OCI-LY1 (cell line): ENCODE results near the gene BEAN1.

ENCODE experiments used
- H2AFZ ChIP-seq: fragments of 200-600 bp; sonication (generic), shearing (Covaris generic); 2 replicates; pipeline ENCODE4 v1.6.0; 2014; ENCODE audit warnings: antibody characterized with exemption, mild to moderate bottlenecking, low read length
- H3F3A ChIP-seq: fragments of 200-600 bp; sonication (generic), shearing (Covaris generic); 2 replicates; pipeline ENCODE4 v1.6.0; 2014; ENCODE audit warnings: mild to moderate bottlenecking, antibody characterized with exemption, low read length, moderate library complexity; ENCODE audit not compliant: insufficient read depth
- H3K27ac ChIP-seq: fragments of 200-600 bp; sonication (generic); 2 replicates; pipeline ENCODE4 v1.5.1; 2014; ENCODE audit warnings: low read length, mixed run types, mild to moderate bottlenecking, low read depth; ENCODE audit not compliant: poor library complexity, severe bottlenecking
- H3K27me3 ChIP-seq: fragments of 200-600 bp; sonication (generic); 2 replicates; pipeline ENCODE4 v1.6.0; 2014; ENCODE audit warnings: antibody characterized with exemption, mild to moderate bottlenecking, low read length, moderate library complexity; ENCODE audit not compliant: insufficient read depth
- H3K36me3 ChIP-seq: fragments of 200-600 bp; sonication (generic); 2 replicates; pipeline ENCODE4 v1.6.1; 2014; ENCODE audit warnings: mild to moderate bottlenecking, antibody characterized with exemption, low read length, moderate library complexity, mixed read lengths; ENCODE audit not compliant: insufficient read depth
- H3K4me1 ChIP-seq: fragments of 200-600 bp; sonication (generic); 2 replicates; pipeline ENCODE4 v1.5.1; 2014; ENCODE audit warnings: mild to moderate bottlenecking, low read length, moderate library complexity; ENCODE audit not compliant: insufficient read depth, severe bottlenecking
- H3K4me2 ChIP-seq: fragments of 200-600 bp; sonication (generic), shearing (Covaris generic); 2 replicates; pipeline ENCODE4 v1.6.1; 2014; ENCODE audit warnings: low read length
- H3K4me3 ChIP-seq: fragments of 200-600 bp; sonication (generic); 2 replicates; pipeline ENCODE4 v1.5.1; 2014; ENCODE audit warnings: low read length, low read depth, mild to moderate bottlenecking, mixed read lengths; ENCODE audit not compliant: poor library complexity, severe bottlenecking
- H3K79me2 ChIP-seq: fragments of 200-600 bp; shearing (Covaris generic); 2 replicates; pipeline ENCODE4 v1.6.1; 2016; ENCODE audit warnings: mixed run types, low read length, mixed read lengths; ENCODE audit not compliant: insufficient read depth
- H3K9ac ChIP-seq: fragments of 200-600 bp; sonication (generic), shearing (Covaris generic); 2 replicates; pipeline ENCODE4 v1.6.1; 2014; ENCODE audit warnings: mild to moderate bottlenecking, low read length, mixed read lengths
- H3K9me2 ChIP-seq: fragments of 200-600 bp; sonication (generic), shearing (Covaris generic); 2 replicates; pipeline ENCODE4 v1.6.1; 2014; ENCODE audit warnings: low read depth, mild to moderate bottlenecking, low read length, mixed read lengths
- H3K9me3 ChIP-seq: fragments of 200-600 bp; shearing (Covaris generic); 2 replicates; pipeline ENCODE4 v1.6.1; 2014; ENCODE audit warnings: low read length, mixed read lengths
- H4K20me1 ChIP-seq: fragments of 200-600 bp; sonication (generic), shearing (Covaris generic); 2 replicates; pipeline ENCODE4 v1.6.0; 2016; ENCODE audit warnings: mild to moderate bottlenecking, low read length; ENCODE audit not compliant: insufficient read depth
- CTCF ChIP-seq: fragments of 200-600 bp; sonication (generic), shearing (Covaris generic); IDR thresholded peaks from 2 replicates; pipeline ENCODE4 v1.5.1; 2017; ENCODE audit warnings: mild to moderate bottlenecking, antibody characterized with exemption, low read length, moderate library complexity, mixed read lengths
- EZH2 ChIP-seq: fragments of 200-600 bp; sonication (generic), shearing (Covaris generic); IDR thresholded peaks from 2 replicates; pipeline ENCODE4 v1.8.0; 2017; ENCODE audit warnings: borderline replicate concordance, mixed run types, mild to moderate bottlenecking, antibody characterized with exemption, low read length, moderate library complexity, mixed read lengths

The BEAN1 gene

GRCh38 chr16:66430214-66430613, 3.1 kb downstream of the BEAN1 start:
- no peak overlapping the region for H3K4me3 ChIP-seq
- H4K20me1 ChIP-seq, result no peaks in the 10 kb centered on the region
- no peak overlapping the region for H3K27ac ChIP-seq
- no peaks in the 10 kb centered on the region for H3F3A ChIP-seq
- H2AFZ ChIP-seq, result no peak overlapping the region
- no peaks in the 10 kb centered on the region for H3K36me3 ChIP-seq
- H3K4me1 ChIP-seq, result no peaks in the 10 kb centered on the region
- TF ChIP-seq EZH2 (no peak), CTCF (no peak)
- H3K9me3 ChIP-seq, result no peaks in the 10 kb centered on the region
- H3K9ac ChIP-seq, result no peak overlapping the region
- no peaks in the 10 kb centered on the region for H3K79me2 ChIP-seq
- H3K4me2 ChIP-seq, result no peak overlapping the region
- H3K9me2 ChIP-seq, result no peaks in the 10 kb centered on the region
- H3K27me3 ChIP-seq, result peaks cover 11% of the 10 kb centered on the region; the same call in 1 of the 2 replicates

GRCh38 chr16:66431760-66432159, 4.7 kb downstream of the BEAN1 start:
- H3K4me3 ChIP-seq, result no peak overlapping the region
- H3K27me3 ChIP-seq, result peaks cover 11% of the 10 kb centered on the region; the same call in 1 of the 2 replicates
- H3F3A ChIP-seq, result no peaks in the 10 kb centered on the region
- no peaks in the 10 kb centered on the region for H3K4me1 ChIP-seq
- no peak overlapping the region for H3K27ac ChIP-seq
- no peaks in the 10 kb centered on the region for H4K20me1 ChIP-seq
- no peak overlapping the region for H2AFZ ChIP-seq
- TF ChIP-seq CTCF (no peak), EZH2 (no peak)
- H3K9me3 ChIP-seq, result no peaks in the 10 kb centered on the region
- H3K9ac ChIP-seq, result no peak overlapping the region
- H3K4me2 ChIP-seq, result no peak overlapping the region
- H3K79me2 ChIP-seq, result no peaks in the 10 kb centered on the region
- H3K36me3 ChIP-seq, result no peaks in the 10 kb centered on the region
- no peaks in the 10 kb centered on the region for H3K9me2 ChIP-seq

- Histone ChIP-seq H4K20me1 (no peaks in the 10 kb centered on the region), H3K9ac (no peak overlapping the region), H3K36me3 (no peaks in the 10 kb centered on the region), H3K4me1 (no peaks in the 10 kb centered on the region), H3K4me2 (no peak overlapping the region), H3K27ac (no peak overlapping the region), H3K9me3 (no peaks in the 10 kb centered on the region), H3K27me3 (peaks cover 11% of the 10 kb centered on the region; the same call in 1 of the 2 replicates), H2AFZ (no peak overlapping the region), H3F3A (no peaks in the 10 kb centered on the region), H3K4me3 (no peak overlapping the region), H3K79me2 (no peaks in the 10 kb centered on the region), H3K9me2 (no peaks in the 10 kb centered on the region)
- TF ChIP-seq CTCF, result no peak
- no peak for TF ChIP-seq EZH2
Measured at GRCh38 chr16:66432429-66432828, 5.3 kb downstream of the BEAN1 start.
